ENCODE data around the gene MARK4.

GRCh38 chr19:45307361-45307760, 56.3 kb downstream of the MARK4 start:
- TF ChIP-seq CTCF (IDR thresholded peaks at IDR 0.05; ENCODE audit: insufficient read depth, low read length) (no peak), REST (IDR thresholded peaks at IDR 0.05; ENCODE audit: insufficient replicate concordance, low read depth) (no peak), POLR2AphosphoS5 (IDR thresholded peaks at IDR 0.05; ENCODE audit: low read depth) (no peak), GABPA (IDR thresholded peaks at IDR 0.05; ENCODE audit: low read depth) (no peak), SPI1 (IDR thresholded peaks at IDR 0.05; ENCODE audit: borderline replicate concordance, low read depth) (no peak)

All from HL-60 (cell line).